ENCODE measurements around the gene SNRK.

SNRK gene

DNA sequence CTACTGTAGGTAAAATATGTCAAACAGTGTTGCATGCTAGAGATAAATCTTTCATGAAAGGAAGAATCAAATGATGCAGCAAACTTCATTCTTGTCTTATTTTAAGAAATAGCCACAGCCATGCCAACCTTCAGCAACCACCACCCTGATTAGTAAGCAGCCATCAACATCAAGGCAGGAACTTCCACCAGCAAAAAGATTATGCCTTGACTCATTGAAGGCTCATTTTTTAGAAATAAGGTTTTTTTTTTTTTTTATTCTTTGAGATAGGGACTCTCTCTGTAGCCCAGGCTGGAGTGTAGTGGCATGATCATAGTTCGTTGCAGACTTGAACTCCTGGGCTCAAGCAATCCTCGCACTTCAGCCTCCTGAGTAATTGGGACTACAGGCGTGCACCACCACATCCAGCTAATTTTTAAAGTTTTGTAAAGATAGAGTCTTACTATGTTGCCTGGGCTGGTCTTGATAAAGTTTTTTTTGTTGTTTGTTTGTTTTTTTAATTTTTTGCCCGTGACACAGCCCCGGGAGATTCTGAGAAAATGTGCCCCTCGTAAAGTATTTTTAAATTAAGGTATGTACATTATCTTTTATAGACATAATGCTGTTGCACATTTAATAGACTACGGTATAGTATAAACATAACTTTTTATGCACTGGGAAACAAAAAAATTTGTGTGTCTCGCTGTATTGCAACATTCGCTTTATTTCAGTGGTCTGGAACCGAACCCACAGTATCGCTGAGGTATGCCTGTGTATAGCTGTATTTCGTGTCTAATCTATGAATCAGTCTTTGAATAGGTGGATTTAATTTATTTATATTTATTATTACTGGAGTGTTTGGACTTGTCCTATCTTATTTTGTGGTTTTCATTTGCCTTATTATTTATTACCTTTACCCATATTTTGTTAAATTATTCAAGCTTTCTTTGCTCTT lies 23.3 kb downstream of the SNRK start:
- DNase-seq = no peak

GRCh38 chr3:43316783-43317460 lies 30.6 kb downstream of the SNRK start:
- no peak for DNase-seq

GRCh38 chr3:43317461-43318316 lies 31.3 kb downstream of the SNRK start:
- DNase-seq = no peak

DNA sequence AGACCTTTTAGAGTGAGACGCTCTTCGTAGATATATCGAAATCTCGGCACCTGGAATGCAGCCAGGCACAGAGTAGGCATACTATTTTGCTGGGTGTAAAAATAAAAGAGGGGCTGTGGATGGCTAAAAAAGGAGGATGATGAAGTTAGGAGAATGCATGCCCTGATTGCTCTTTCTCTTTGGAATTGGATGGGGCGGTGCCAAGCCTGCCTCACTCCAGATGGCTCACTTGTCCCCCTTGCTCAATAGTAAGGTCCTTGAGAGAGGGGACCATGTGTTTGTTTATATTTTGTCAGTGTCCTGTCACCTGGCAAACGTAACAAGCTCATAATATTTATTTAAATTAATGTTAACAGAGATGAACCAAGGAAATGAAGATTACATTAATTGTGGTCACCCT lies 33.0 kb downstream of the SNRK start:
- DNase-seq = no peak

- no peak for DNase-seq
Measured at GRCh38 chr3:43319794-43320193, 33.5 kb downstream of the SNRK start.

DNA sequence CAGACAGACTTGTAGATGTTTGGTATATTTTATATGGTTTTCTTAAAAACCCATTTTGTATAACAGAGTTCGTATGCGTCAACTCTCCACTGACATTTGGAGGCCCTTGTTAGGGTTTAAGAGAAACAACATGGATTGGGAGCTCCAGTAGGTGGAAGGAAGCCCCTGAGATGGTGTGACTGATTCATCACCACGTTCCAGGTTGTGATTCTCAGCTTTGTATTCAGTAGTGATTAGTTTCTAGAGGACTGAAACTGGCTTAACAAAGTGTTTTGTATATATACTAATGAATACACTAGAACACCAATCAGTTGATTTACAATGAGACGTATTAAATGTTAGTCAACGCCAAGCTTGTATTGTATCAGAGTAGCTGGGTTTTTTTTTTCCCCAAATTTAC lies 33.9 kb downstream of the SNRK start:
- DNase-seq = no peak

GRCh38 chr3:43323541-43323940 lies 37.2 kb downstream of the SNRK start:
- no peak for DNase-seq

- DNase-seq = no peak
Measured at GRCh38 chr3:43326891-43327581, 40.7 kb downstream of the SNRK start.

DNA sequence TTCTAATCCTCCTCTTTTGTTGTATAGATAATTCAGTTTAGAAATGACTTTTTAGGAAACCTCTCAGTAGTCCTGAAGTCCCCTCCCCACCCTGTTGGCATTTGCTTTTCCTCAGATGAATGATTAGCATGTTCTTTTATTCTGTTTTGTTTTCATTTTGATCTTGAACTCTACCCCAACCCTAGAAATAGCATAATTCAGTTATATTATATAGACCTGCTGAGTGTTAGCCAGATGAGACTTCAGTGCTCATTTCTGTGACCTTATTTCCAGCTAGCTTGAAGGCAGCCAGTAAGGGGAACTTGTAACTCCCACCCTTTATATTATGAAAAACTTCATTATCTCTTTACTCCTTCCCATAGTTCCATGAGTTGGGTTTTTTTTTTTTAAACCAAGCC lies 41.2 kb downstream of the SNRK start:
- no peak for DNase-seq

- DNase-seq = no peak
Measured at GRCh38 chr3:43328653-43329052, 42.3 kb downstream of the SNRK start.

- no peak for DNase-seq
Measured at GRCh38 chr3:43330981-43331380, 44.6 kb downstream of the SNRK start.

GRCh38 chr3:43331381-43331780 lies 45.0 kb downstream of the SNRK start:
- no peak for DNase-seq

GRCh38 chr3:43334976-43335375 lies 48.6 kb downstream of the SNRK start:
- no peak for DNase-seq

DNA sequence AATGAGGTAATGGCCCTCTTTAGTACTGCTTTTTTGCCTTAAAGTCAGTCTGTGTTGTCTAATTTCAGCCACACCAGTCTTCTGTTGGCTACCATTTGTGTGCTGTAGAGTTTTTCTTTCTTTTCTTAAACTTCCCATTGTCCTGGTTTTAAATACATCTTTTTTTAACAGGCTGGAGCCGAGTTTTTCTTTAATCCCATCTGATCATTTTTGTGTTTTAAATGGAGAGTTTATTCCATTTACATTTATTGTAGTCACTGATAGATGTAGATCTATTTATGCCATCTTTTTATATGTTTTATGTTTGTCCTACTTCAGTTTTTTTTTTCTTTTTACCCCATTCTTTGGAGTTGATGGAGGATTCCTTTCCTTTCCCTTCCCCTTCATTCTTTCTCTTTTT lies 49.5 kb downstream of the SNRK start:
- DNase-seq = no peak

GRCh38 chr3:43338295-43338694 lies 52.0 kb downstream of the SNRK start:
- no peak for DNase-seq

GRCh38 chr3:43340403-43340802 lies 54.1 kb downstream of the SNRK start:
- no peak for DNase-seq

- DNase-seq = no peak
Measured at GRCh38 chr3:43341788-43342187, 55.4 kb downstream of the SNRK start.

- DNase-seq = no peak
Measured at GRCh38 chr3:43343185-43343584, 56.8 kb downstream of the SNRK start.

DNA sequence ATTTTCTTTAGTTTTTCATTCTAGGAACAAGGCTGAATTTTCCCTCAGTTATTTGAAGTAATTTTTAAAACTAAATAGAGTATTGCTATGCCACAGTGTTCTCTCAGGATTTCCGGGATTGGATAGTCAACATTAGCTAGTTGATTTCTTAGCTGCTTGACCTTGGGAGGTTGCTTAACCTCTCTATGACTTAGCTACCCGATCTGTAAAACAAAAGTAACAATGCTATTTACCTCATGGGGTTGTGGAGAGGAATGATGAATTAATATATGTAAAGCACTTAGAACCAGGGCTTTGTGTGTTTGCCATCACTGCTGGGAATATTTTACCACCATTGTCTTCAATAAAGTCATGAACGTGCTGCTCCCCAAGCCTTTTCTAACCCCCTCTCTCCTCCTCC lies 57.5 kb downstream of the SNRK start:
- DNase-seq = no peak

DNA sequence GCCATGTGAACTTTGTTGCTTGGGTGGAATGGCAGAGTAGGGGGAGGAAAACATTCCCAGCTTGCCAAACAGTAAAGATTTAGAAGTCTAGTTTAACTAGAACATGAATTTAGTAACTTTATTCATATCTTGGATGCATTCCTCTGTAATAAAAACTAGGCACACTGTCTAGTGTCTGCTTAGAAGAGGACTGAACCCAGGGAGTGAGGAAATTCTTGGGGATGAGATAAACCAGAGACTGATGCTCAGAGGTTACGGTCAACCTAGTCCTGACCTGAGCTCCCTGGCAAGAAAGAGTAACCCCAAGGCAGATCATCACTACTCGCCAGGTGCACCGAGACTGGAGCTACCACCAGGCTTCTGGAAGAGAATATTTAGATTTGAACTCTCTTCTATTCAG lies 58.2 kb downstream of the SNRK start:
- DNase-seq = no peak

DNA sequence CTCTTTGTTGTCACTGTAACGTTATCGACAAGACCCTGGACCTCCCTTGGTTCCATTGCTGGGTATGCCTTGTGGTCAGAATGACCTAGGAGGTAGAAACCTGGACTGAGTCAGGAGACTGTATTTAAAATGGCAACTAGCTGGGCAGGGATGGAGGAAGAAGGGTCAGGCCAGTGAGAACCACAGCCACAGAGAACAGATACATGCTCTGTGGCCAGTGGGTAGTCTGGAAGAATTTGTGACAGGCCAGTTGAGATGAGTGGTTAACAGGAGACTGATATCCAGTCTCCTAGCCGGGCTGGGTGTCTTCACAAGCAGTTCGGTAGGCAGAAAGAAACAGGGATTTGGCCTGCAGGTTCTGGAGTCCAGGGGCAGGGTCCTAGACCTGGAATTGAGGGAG lies 58.9 kb downstream of the SNRK start:
- DNase-seq = no peak

DNA sequence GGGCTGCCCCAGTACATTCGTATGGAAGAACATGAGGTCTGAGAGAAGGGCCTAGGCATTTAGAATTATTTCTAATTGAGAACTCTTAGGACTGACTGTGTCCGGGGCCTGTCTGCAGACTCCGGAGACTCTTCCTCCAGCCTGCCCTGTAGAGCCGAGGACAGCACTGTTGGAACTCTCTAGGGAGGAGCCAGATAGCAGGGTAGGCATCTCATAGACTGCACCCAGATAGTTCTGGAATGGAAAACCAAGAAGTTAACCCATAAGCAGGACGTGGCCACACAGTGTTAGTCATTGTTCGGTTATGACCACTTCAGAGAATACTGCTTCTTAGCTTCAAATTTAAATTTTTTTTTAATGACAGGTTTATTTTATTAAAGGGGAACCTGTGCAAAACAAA lies 59.5 kb downstream of the SNRK start:
- DNase-seq = peak in 1 of 2 experiments; percentile 38

Data from activated T-cell treated with anti-CD3 and anti-CD28 coated beads, Interleukin-2, amount 50 U/mL, for 48 hours (primary cell).